ENCODE results near the gene CWC22.
"Not testable (repeated sequence)": the region's sequence is repeated elsewhere in the genome, so short reads cannot be mapped to it uniquely, and the experiment has no call there.

CWC22 gene

GRCh38 chr2:180006231-180006630 is 866 bp downstream of the CWC22 start:
- TF ChIP-seq SUZ12 (IDR thresholded peaks at IDR 0.05) (no peak), FOXA1 (IDR thresholded peaks at IDR 0.05) (no peak), PKNOX1 (IDR thresholded peaks at IDR 0.05) (no peak), HDGF (IDR thresholded peaks at IDR 0.05; ENCODE audit: borderline replicate concordance) (no peak), BHLHE40 (IDR thresholded peaks at IDR 0.05; ENCODE audit: borderline replicate concordance) (no peak), SP1 (IDR thresholded peaks at IDR 0.05) (no peak), NFRKB (IDR thresholded peaks at IDR 0.05) (no peak), CTBP1 (IDR thresholded peaks at IDR 0.05; ENCODE audit: borderline replicate concordance) (no peak), L3MBTL2 (conservative IDR thresholded peaks at IDR 0.05) (no peak), FOXK2 (IDR thresholded peaks at IDR 0.05) (no peak), FOXM1 (IDR thresholded peaks at IDR 0.05; ENCODE audit: borderline replicate concordance) (no peak)
- ChIA-PET CTCF (no interaction called here), POLR2A (interaction anchor here (0.9 kb wide), 1 partner anchor 25 kb away, joined by 3 read pairs; no protein-coding TSS in a partner anchor)
- no peak for DNase-seq (ENCODE audit: extremely low spot score)

- CTCF ChIA-PET; DNase-seq (ENCODE audit: extremely low spot score); POLR2A ChIA-PET: not testable (repeated sequence)
These were observed 1.6 kb downstream of the CWC22 start for GRCh38 chr2:180005465-180005864.

GRCh38 chr2:180004731-180005130 is 2.4 kb downstream of the CWC22 start:
- no peak for TF ChIP-seq NFRKB (IDR thresholded peaks at IDR 0.05)
- no peak for TF ChIP-seq LEF1 (IDR thresholded peaks at IDR 0.05; ENCODE audit: borderline replicate concordance)
- no peak for TF ChIP-seq PKNOX1 (IDR thresholded peaks at IDR 0.05)
- no peak for TF ChIP-seq TARDBP (IDR thresholded peaks at IDR 0.05)
- no peak for TF ChIP-seq ELF4 (IDR thresholded peaks at IDR 0.05)
- no peak for TF ChIP-seq L3MBTL2 (conservative IDR thresholded peaks at IDR 0.05)
- no peak for TF ChIP-seq FOXK2 (IDR thresholded peaks at IDR 0.05)
- no peak for TF ChIP-seq ARNT (IDR thresholded peaks at IDR 0.05)
- no peak for TF ChIP-seq ZNF384 (IDR thresholded peaks at IDR 0.05)
- no peak for TF ChIP-seq CTBP1 (IDR thresholded peaks at IDR 0.05; ENCODE audit: borderline replicate concordance)
- TF ChIP-seq BHLHE40 (IDR thresholded peaks at IDR 0.05; ENCODE audit: borderline replicate concordance) = no peak
- TF ChIP-seq FOXM1 (IDR thresholded peaks at IDR 0.05; ENCODE audit: borderline replicate concordance) = no peak
- DNase-seq (ENCODE audit: extremely low spot score) = no peak
- POLR2A ChIA-PET = no interaction called here
- CTCF ChIA-PET = no interaction called here

- CTCF ChIA-PET = interaction anchor here (0.6 kb wide), 1 partner anchor 72 kb away, joined by 3 read pairs; no protein-coding TSS in a partner anchor
- POLR2A ChIA-PET = no interaction called here
- no peak for TF ChIP-seq BHLHE40 (IDR thresholded peaks at IDR 0.05; ENCODE audit: borderline replicate concordance)
- no peak for TF ChIP-seq ARNT (IDR thresholded peaks at IDR 0.05)
- TF ChIP-seq L3MBTL2 (conservative IDR thresholded peaks at IDR 0.05) = no peak
- TF ChIP-seq PKNOX1 (IDR thresholded peaks at IDR 0.05) = no peak
- no peak for TF ChIP-seq CTBP1 (IDR thresholded peaks at IDR 0.05; ENCODE audit: borderline replicate concordance)
- no peak for TF ChIP-seq HDGF (IDR thresholded peaks at IDR 0.05; ENCODE audit: borderline replicate concordance)
- TF ChIP-seq NFRKB (IDR thresholded peaks at IDR 0.05) = no peak
- no peak for TF ChIP-seq FOXM1 (IDR thresholded peaks at IDR 0.05; ENCODE audit: borderline replicate concordance)
- no peak for TF ChIP-seq ELF4 (IDR thresholded peaks at IDR 0.05)
- TF ChIP-seq ZNF384 (IDR thresholded peaks at IDR 0.05) = no peak
- no peak for DNase-seq (ENCODE audit: extremely low spot score)
These were observed 3.5 kb downstream of the CWC22 start for GRCh38 chr2:180003559-180003958.

- ChIA-PET POLR2A (no interaction called here), CTCF (no interaction called here)
- no peak for DNase-seq (ENCODE audit: extremely low spot score)
- TF ChIP-seq LEF1 (IDR thresholded peaks at IDR 0.05; ENCODE audit: borderline replicate concordance) (no peak), ARNT (IDR thresholded peaks at IDR 0.05) (no peak), FOXA1 (IDR thresholded peaks at IDR 0.05) (no peak), TARDBP (IDR thresholded peaks at IDR 0.05) (no peak), BHLHE40 (IDR thresholded peaks at IDR 0.05; ENCODE audit: borderline replicate concordance) (no peak), ELF4 (IDR thresholded peaks at IDR 0.05) (no peak), CTBP1 (IDR thresholded peaks at IDR 0.05; ENCODE audit: borderline replicate concordance) (no peak)
These were observed 4.0 kb downstream of the CWC22 start for GRCh38 chr2:180003073-180003472.

GRCh38 chr2:180002198-180002770 is 4.8 kb downstream of the CWC22 start:
- ChIA-PET POLR2A (no interaction called here), CTCF (interaction anchor here (1.4 kb wide), 1 partner anchor 25 kb away, joined by 3 read pairs; no protein-coding TSS in a partner anchor)
- no peak for TF ChIP-seq CTBP1 (IDR thresholded peaks at IDR 0.05; ENCODE audit: borderline replicate concordance)
- no peak for TF ChIP-seq PKNOX1 (IDR thresholded peaks at IDR 0.05)
- TF ChIP-seq FOXA1 (IDR thresholded peaks at IDR 0.05) = no peak
- TF ChIP-seq SUZ12 (IDR thresholded peaks at IDR 0.05) = no peak
- TF ChIP-seq ARNT (IDR thresholded peaks at IDR 0.05) = no peak
- TF ChIP-seq ELF4 (IDR thresholded peaks at IDR 0.05) = no peak
- TF ChIP-seq HDGF (IDR thresholded peaks at IDR 0.05; ENCODE audit: borderline replicate concordance) = no peak
- TF ChIP-seq TARDBP (IDR thresholded peaks at IDR 0.05) = no peak
- TF ChIP-seq ZNF384 (IDR thresholded peaks at IDR 0.05) = no peak
- TF ChIP-seq FOXM1 (IDR thresholded peaks at IDR 0.05; ENCODE audit: borderline replicate concordance) = no peak
- TF ChIP-seq L3MBTL2 (conservative IDR thresholded peaks at IDR 0.05) = no peak
- DNase-seq (ENCODE audit: extremely low spot score) = no peak

Data from HEK293T (cell line).